GOT3 (cell line): Measurements from ENCODE around the gene EHBP1L1.

Source experiments
- DNase-seq: peaks from one replicate; lab custom pipeline; 2025; ENCODE audit warnings: mixed read lengths; lab: John Stamatoyannopoulos, UW

Gene EHBP1L1

DNA sequence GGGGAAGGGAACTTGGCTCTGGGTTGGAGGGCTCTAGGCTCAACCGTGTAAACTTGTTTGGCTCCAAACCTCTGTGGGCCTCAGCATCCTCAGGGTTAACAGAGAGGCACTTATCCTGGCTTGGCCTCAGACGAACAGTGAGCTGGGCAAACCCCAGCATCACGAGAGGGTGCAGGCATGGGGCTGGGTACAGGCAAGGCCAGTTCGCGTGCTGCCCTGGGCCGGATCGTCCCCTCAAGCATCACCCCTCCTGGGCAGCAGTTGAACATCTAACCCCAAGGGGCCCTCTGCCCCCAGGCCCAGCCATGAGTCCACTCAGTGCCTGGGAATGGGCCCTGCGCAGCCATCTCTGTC lies 1.9 kb downstream of the EHBP1L1 start:
- no peak for DNase-seq

DNA sequence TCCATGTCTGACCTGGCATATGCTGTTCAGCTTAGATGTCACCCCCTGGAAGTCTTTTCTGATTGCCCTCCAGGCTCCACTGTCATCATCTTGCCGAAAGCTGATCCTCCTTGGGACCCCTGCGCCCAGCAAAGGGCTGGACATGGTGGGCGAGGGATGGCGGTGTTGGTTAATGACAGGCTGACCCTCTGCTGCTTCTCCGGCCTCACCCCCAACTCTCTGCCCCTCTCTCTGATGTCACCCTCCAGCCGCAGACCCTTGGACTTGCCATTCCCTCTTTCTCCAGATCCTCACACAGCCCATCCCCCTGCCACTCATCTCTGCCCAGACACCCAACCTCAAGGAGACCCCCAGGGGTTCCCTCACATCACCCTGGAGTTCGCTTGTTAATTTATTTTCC lies 2.3 kb downstream of the EHBP1L1 start:
- no peak for DNase-seq

GRCh38 chr11:65578667-65579066 lies 2.8 kb downstream of the EHBP1L1 start:
- no peak for DNase-seq

GRCh38 chr11:65579291-65579690 lies 3.4 kb downstream of the EHBP1L1 start:
- no peak for DNase-seq

DNA sequence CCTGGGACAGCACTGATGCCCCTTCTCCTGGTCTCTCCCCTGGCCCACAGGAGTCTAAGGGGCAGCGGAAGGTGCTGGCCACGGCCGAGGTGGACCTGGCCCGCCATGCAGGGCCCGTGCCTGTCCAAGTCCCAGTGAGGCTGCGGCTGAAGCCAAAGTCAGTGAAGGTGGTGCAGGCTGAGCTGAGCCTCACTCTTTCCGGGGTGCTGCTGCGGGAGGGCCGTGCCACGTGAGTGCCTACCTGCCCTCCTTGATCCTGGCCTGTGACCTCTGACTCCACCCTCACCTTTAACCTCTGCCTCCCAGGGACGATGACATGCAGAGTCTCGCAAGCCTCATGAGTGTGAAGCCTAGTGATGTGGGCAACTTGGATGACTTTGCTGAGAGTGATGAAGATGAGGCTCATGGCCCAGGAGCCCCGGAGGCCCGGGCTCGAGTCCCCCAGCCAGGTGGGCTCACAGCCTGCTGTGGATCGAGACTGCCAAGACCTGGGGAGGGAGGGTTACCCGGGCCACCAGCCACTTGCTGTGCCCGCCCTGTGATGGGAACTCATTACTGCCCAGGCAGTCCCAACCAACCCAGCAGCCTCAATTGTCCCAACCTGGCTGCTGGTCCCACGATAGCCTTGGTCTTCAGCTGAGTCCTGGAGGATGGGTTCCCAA lies 4.3 kb downstream of the EHBP1L1 start:
- no peak for DNase-seq

GRCh38 chr11:65580756-65581155 lies 4.9 kb downstream of the EHBP1L1 start:
- DNase-seq, result no peak

DNA sequence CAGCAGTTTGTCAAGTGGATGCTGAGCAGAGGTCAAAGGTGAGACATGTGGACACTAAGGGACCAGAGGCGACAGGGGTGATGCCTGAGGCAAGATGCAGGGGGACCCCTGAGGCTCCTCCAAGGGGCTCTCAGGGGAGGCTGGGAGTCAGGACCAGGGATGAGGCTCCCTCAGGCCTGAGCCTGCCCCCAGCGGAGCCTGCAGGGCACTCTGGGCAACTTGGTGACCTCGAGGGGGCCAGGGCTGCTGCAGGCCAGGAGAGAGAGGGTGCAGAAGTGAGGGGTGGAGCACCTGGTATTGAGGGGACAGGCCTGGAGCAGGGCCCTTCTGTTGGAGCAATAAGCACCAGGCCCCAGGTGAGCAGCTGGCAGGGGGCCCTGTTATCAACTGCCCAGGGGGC lies 6.1 kb downstream of the EHBP1L1 start:
- DNase-seq, result no peak

- DNase-seq, result no peak
Observed at GRCh38 chr11:65583589-65583988, 7.7 kb downstream of the EHBP1L1 start.

DNA sequence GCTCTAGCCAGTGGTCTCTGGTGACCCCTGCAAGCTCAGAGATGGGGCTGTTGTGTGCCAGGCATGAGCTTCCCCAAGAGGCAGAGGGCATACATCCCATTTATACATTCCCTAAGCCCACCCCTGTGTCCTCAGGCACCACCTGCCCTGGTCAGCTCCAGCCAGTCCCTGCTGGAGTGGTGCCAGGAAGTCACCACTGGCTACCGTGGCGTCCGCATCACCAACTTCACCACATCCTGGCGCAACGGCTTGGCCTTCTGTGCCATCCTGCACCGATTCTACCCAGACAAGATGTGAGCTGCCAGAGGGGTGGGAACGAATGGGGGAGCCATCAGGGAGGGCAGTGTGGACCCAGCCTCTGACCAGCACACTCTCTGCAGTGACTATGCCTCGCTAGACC lies 8.3 kb downstream of the EHBP1L1 start:
- DNase-seq, result no peak

DNA sequence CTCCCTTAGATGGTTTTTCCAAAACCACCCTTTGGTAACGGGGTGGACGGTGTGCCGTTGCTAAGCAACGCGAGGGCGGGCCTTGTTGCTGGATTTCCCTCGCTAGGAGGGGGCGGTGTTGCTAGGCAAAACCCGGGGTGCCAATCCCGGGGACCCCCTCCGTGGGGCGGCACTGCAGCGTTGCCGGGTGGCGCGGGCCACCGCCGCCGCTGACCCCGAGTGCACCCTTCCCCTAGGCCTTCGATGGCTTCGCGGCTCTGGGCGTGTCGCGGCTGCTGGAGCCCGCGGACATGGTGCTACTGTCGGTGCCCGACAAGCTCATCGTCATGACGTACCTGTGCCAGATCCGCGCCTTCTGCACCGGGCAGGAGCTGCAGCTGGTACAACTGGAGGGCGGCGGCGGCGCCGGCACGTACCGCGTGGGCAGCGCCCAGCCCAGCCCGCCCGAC lies 8.9 kb downstream of the EHBP1L1 start:
- no peak for DNase-seq

DNA sequence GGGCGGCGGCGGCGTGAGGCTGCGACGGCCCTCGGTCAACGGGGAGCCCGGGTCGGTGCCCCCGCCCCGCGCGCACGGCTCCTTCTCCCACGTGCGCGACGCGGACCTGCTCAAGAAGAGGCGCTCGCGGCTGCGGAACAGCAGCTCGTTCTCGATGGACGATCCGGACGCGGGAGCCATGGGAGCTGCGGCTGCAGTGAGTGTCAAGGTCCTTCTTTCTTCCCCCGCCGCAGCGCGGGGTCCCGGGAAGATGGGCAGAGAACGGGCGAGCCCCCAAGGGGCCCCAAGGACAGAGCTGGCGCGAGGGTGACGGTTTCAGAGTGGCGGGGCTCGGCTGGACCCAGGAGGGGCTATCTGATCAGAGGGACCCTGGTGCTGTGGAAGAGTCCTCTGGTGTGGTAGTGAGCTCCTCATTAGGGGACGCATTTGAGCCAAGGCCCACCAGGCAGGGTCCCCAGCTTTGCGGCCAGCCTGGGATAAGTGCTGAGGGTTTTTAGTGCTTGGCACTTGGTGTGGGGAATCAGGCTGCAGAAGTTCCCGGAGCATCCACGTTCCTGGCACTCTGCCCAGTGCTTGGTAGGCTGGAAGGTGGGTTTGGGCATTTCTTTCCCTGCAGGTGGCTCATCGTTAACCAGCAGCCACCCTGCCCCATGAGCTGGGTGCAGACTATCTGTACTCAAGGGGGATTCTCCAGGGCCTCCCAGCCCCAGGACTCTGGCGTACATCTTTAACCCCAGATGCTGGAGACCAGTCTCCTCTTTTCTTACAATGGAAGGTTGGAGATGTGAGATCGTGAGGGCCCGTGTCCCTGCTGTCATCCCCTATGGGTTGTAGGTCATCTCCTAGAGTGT lies 9.8 kb downstream of the EHBP1L1 start:
- no peak for DNase-seq

DNA sequence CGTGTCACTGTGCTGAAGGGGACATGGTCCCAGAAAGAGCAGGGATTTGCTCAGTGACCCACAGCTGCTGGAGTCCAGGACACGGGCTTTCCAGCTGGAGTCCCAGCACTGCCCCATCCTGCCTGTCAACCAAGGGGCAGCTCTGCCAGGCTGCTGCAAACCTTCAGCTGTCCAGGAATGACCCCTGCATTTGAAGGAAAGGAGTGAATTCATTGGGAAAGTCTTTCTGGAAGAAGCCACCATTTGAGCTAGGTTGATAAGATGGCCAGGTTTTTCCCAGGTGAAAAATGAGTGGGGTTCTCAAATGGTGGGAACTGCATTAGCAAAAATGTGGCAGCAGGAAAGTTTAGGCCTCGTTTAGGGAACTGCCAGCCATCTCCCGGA lies 10.4 kb downstream of the EHBP1L1 start:
- no peak for DNase-seq

- no peak for DNase-seq
Observed at GRCh38 chr11:65586676-65587075, 10.8 kb downstream of the EHBP1L1 start.

- DNase-seq, result no peak
Observed at GRCh38 chr11:65588199-65589054, 12.6 kb downstream of the EHBP1L1 start.

GRCh38 chr11:65589444-65590239 lies 13.8 kb downstream of the EHBP1L1 start:
- no peak for DNase-seq

DNA sequence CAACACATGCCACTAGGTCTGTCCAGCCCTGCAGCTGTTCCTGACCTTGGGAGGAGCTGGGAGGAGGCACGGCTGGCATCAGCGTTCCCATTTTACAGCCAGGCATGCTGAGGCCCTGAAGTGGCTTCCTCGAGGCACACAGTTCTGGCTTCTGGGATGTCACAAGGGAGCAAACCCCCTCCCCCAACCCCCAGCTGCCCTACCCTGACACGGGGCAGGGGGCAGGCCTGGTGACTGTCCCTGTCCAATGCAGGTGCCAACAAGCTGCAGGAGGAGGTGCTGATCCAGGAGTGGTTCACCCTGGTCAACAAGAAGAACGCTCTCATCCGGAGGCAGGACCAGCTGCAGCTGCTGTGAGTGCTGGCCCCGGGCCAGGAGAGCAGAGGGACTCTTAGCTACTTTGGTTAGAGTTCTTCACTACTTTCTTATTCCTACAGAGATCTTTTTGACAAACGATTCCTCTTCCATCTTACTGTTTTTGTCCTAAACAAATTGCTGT lies 14.4 kb downstream of the EHBP1L1 start:
- no peak for DNase-seq

- DNase-seq, result no peak
Observed at GRCh38 chr11:65591939-65592857, 16.3 kb downstream of the EHBP1L1 start.

DNA sequence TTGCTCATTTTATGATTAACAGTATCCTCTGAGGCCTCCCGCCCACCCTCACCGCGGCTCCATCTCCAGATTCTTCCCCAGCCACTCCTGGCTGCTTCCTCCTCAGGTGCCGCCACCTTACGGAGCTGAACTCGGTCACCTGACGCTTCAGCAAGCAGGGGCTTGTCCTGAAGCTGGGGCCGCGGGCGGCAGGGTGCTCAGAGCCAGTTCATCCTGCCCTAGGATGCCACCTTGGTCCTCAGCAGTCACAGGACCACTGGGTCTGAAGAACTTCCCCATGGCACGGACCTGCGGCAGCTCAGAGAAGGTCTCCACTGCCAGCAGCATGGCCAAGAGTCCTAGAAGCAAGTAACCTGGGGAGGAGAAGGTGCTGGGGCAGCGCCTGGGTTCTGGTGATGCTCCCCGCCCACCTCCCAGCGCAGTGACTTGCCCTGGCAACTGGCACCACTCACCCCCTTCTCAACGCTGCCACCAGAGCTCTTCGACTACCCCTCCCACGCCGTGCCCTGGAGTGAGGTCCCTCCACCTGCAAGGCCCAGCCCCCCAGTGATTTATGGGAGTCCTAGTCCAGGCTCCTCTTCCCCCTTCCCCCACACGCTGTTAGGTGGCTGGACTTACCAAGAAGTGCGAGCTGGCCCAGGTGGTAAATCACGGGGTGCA lies 17.1 kb downstream of the EHBP1L1 start:
- DNase-seq, result no peak

- DNase-seq, result no peak
Observed at GRCh38 chr11:65593518-65594414, 17.9 kb downstream of the EHBP1L1 start.
